DMS 273 treated with DMSO at 0.1 percent for 48 hours (cell line): ENCODE measurements around the gene LRP1B.
"Not testable (repeated sequence)": the region's sequence is repeated elsewhere in the genome, so short reads cannot be mapped to it uniquely, and the experiment has no call there.

Experiments
- DNase-seq: peaks from one replicate; lab custom pipeline; 2025; lab: John Stamatoyannopoulos, UW

The LRP1B gene

DNA sequence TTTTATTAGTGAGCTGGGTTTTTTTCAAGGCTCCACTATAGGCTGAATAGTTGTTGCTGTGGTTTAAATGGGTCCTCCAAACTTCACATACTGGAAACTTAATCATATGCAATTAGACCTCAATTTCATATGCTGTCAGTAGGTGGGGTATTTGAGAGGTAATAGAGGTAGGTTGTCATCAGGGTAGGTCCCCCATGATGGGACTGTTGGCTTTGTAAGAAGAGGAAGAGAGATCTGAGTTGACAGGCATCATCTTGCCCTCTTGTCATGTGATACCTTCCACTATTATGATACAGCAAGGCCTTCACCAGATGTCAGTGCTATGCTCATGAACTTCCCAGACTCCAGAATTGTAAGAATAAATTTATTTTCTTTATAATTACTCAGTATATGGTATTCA lies 819.4 kb downstream of the LRP1B start:
- no peak for DNase-seq

DNA sequence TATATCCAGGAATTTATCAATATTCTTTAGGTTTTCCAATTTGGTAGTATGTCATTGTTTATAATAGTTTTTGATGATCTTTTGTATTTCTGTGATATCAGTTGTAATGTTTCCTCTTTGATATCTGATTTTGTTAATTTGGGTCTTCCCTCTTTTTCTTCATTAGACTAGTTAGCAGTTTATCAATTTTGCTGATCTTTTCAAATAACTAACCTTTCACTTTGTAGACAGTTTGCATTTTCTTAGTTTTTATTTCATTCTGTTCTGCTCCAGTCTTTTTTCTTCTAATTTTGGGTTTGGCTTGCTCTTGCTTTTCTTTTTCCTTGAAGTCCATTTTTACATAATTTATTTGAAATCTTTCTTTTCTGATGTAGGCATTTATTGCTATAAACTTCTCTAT lies 824.4 kb downstream of the LRP1B start:
- no peak for DNase-seq

- DNase-seq: no peak
Measured at GRCh38 chr2:141301551-141301950, 829.3 kb downstream of the LRP1B start.

DNA sequence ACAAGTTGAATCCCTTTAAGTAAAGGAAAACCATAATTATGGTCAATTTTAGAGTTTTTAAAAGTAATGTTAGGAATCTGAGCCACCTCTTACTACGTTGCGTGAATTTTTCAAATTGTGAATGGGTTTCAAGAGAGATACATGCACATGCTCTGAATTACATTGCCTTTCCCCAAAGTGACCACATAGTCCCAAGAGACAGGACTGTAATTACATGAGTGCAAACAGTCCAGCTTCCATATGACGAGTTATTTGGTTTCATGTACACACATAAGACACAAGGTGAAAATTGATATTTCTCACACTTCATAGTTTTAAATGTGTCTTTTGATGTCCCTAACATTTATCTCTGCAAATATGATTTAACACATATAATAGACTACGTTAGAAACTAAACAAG lies 850.8 kb downstream of the LRP1B start:
- DNase-seq: no peak

- DNase-seq: peak; percentile 4
Measured at GRCh38 chr2:141271346-141271745, 859.5 kb downstream of the LRP1B start.

DNA sequence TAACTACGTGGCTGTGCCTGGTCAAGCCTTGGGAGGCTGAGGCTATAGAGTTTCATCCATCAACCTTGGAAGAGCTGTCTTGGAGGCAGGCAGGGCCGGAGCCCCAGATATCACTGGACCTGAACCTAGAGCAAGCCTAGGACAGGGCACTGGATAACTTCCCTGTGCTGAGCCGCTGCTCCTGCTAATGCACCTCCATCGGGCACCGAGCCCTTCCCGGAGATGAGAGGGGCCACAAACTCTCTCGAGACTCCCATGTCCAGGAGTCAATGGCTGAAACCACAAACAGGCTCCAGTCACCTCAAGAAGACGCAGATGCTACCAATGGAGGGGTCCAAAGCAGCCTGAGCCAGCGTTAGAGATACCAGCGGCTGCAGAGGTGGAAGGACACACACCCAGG lies 866.0 kb downstream of the LRP1B start:
- no peak for DNase-seq

DNA sequence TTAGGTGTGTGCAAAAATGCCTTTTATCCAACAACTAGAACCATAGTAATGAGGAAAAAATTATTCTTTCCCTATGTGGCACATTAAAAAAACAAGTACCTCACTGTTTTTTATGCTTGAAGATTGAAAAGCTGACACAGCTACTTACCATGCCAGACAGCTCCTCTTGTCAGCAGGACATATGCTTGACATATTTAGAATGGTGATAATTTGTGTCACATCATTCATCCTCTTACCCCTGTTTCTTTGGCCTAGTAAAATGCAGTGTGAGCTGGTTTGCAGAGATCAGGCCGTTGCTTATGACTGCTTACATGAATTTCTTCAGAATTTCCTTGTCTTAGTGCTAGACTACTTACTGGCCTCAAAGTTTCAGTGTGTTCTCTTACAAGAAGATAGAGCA lies 869.9 kb downstream of the LRP1B start:
- DNase-seq: no peak

DNA sequence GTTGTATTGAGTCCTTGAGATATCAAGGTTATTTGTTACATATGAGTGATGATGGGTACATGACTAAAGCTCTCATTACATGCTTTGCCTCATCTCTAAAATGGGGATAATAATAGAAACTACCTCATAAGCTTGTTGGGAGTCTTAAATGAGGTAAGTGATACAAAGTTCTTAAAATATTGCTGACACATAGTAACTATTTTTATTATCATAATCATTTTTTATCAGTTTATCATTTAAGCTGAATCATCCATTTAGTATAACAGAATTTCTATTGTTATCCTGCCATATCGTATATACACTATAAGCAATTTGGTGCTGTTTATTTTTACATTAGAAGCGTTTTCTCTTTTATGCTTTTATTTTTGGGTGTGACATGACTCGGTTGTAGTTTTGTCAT lies 871.1 kb downstream of the LRP1B start:
- DNase-seq: no peak

- DNase-seq: no peak
Measured at GRCh38 chr2:141242008-141242407, 888.8 kb downstream of the LRP1B start.

GRCh38 chr2:141226560-141226959 lies 904.3 kb downstream of the LRP1B start:
- DNase-seq: no peak

GRCh38 chr2:141207036-141207385 lies 923.8 kb downstream of the LRP1B start:
- no peak for DNase-seq

- DNase-seq: no peak
Measured at GRCh38 chr2:141201016-141201565, 929.7 kb downstream of the LRP1B start.

- DNase-seq: no peak
Measured at GRCh38 chr2:141200191-141200590, 930.6 kb downstream of the LRP1B start.

DNA sequence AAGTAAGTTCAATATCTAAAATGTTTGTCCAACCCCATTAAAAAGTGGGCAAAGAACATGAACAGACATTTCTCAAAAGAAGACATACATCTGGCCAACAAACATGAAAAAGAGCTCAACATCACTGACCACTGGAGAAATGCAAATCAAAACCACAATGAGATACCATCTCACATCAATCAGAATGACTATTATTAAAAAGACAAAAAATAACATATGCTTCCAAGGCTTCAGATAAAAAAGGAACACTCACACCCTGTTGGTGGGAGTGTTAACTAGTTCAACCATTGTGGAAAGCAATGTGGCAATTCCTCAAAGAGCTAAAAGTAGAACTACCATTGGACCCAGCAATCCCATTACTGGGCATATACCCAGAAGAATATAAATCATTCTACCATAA lies 931.1 kb downstream of the LRP1B start:
- no peak for DNase-seq

- DNase-seq: no peak
Measured at GRCh38 chr2:141195087-141195486, 935.7 kb downstream of the LRP1B start.

- peak; percentile 47 for DNase-seq
Measured at GRCh38 chr2:141187075-141187439, 943.8 kb downstream of the LRP1B start.

DNA sequence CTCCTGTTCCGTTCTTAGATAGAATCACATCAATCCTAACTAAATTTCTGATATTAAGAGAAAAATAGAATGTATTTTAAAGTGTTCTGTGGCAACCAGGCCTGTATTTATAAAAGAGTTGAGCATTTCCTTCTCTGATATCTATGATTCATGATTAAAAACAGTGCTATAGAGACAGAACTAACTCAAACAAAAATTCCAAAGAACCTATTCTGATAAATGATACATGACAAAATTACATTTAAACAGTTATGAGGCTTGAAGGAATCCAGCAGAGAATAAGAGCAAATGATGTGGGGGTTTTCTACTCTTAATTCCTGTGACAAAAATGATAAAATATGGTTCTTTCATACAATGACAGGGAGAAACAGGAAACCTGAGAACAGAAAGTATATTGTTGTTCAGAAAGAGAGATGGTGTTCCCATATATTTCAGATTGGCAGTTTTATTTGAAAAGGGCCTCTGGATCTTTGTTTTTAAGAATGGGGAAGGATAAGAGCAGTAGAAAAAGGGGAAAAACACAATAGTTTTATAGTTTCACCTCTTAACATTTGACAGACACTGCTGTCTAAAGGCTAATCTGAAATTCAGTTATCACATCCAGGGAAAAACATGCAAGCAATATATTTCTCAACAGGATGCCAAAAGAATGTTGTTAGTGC lies 944.3 kb downstream of the LRP1B start:
- DNase-seq: no peak

DNA sequence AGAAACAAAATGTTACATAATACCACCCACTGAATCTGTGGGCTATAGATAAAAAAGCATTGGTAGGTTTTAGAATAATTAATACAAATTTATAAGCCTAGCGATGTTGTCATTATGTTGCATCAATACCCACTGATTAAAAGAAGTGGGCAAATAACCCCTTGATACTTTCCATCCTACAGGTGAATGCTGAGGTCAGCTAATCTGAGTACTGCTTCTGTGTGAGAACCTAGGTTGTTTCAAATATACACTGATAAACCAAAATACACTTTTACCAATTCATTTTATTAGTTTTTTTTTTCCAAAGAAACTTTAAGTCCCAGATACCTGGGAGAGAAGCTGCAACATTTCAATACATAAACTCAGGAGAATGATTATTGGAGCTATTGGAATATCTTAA lies 948.6 kb downstream of the LRP1B start:
- DNase-seq: no peak

DNA sequence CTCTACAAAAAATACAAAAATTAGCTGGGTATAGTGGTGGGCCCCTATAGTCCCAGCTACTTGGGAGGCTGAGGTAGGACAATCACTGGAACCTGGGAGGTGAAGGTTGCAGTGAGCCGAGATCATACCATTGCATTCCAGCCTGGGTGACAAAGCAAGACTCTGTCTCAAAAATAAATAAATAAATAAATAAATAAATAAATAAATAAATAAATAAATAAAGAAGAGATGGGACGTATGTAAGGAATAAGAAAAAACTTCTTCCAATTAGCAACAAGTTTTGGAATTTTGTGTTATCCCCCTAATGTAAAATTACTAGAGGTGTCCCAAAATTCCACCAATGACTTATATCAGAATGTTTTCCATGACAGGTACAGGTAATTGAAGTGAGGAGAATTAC lies 961.7 kb downstream of the LRP1B start:
- not testable (repeated sequence) for DNase-seq

GRCh38 chr2:141162314-141162713 lies 968.5 kb downstream of the LRP1B start:
- no peak for DNase-seq

DNA sequence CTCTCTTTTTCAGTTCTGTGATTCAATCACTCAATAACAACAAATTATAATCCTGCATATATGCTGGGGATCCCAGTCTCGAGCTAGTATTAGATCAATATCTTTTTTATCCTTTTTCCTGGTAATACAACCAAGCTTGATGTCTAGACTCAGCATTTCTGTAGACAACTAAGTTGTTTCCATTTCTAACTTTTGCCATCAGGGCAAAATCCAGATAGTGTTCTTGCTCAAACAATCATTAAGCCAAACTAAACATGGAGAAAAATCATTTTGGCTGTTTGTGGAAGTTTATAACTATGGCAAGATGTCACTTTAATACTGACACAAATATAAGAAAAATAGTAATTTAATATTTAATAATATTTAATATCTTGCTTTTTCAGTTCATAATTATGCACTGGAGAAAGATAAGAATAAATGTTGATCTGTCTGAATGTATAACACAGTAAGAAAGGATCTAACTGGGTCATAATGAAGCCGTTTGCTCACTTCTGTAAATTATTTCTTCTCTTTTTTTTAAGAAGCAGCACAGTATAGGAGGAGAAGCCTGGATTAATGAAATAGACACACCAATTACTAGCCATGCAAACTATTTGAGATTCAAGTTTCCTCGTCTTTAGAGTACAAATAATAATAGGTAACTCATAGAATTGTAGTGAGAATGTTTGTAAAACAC lies 979.1 kb downstream of the LRP1B start:
- no peak for DNase-seq

GRCh38 chr2:141142025-141142424 lies 988.8 kb downstream of the LRP1B start:
- no peak for DNase-seq

DNA sequence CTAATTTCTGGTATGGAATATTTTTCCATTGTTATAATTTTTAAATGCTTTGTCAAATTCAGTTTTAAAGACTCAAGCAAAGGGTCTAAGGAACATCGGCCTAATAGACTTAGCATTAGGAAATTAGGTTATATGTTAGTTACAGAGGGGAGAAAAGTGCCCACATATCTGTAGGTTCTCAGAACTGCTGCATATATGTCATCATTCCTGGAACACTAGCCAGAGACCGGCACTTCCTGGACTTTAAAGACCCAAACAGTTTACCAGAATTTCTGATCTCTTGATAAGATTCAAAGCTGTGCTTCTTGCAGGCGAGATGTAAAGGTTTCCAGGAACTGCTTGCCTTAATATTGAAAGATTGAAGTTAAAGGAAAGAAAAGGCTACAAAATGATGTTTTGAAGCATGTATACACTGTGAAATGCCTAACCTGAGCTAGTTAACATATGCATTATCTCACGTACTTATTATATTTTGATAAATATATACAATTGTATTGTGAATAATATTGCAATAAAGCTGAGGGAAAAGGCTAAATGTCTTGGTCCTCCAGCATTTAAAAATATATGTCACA lies 993.6 kb downstream of the LRP1B start:
- no peak for DNase-seq

DNA sequence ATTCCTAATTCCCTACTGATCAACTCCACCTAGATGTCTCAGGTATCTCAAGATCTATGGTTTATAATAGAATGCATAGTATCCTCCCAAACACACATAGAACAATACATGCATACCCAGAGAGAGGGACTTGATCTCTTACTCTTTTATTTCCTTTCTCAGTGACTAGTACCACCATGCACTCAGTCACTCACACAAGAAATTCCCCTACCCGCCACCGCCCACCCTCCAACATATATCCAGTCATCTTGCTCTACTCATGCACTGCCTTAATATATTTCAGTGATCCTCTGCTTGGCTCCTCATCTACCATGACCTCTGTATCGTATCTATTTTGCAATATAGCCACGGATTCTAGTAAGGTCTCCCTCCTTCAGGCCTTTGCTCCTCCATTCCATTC lies 996.9 kb downstream of the LRP1B start:
- DNase-seq: no peak
